Suppressor macrophage (primary cell): ENCODE results near the gene ZFHX3.

ENCODE experiments used
- DNase-seq, 4 experiments: peaks; one replicate each; pipeline ENCODE4 v3.0.0-alpha.2; 2020 to 2022

ZFHX3 gene

GRCh38 chr16:72896485-72897118 lies 151.3 kb downstream of the ZFHX3 start:
- DNase-seq: no peak

- DNase-seq: no peak
These were observed 152.0 kb downstream of the ZFHX3 start for GRCh38 chr16:72895951-72896350.

- DNase-seq: no peak
These were observed 153.4 kb downstream of the ZFHX3 start for GRCh38 chr16:72894293-72895151.

- no peak for DNase-seq
These were observed 156.4 kb downstream of the ZFHX3 start for GRCh38 chr16:72891291-72892227.

GRCh38 chr16:72890587-72890986 lies 157.3 kb downstream of the ZFHX3 start:
- DNase-seq: no peak

- peak in 1 of 4 experiments; percentile 21 for DNase-seq
These were observed 158.0 kb downstream of the ZFHX3 start for GRCh38 chr16:72889616-72890582.

GRCh38 chr16:72887537-72887936 lies 160.4 kb downstream of the ZFHX3 start:
- no peak for DNase-seq

- no peak for DNase-seq
These were observed 161.5 kb downstream of the ZFHX3 start for GRCh38 chr16:72886346-72886974.

- DNase-seq: no peak
These were observed 163.4 kb downstream of the ZFHX3 start for GRCh38 chr16:72884573-72884972.

GRCh38 chr16:72884037-72884436 lies 163.9 kb downstream of the ZFHX3 start:
- no peak for DNase-seq

GRCh38 chr16:72879846-72880245 lies 168.1 kb downstream of the ZFHX3 start:
- no peak for DNase-seq

GRCh38 chr16:72878301-72879269 lies 169.3 kb downstream of the ZFHX3 start:
- peak; percentile 41 to 65 (median 54) for DNase-seq

GRCh38 chr16:72877374-72878028 lies 170.4 kb downstream of the ZFHX3 start:
- DNase-seq: peak; percentile 24 to 72 (median 56)

- DNase-seq: no peak
These were observed 171.0 kb downstream of the ZFHX3 start for GRCh38 chr16:72876981-72877373.

- peak; percentile 86 to 92 (median 90) for DNase-seq
These were observed 171.7 kb downstream of the ZFHX3 start for GRCh38 chr16:72876221-72876620.

GRCh38 chr16:72875291-72876031 lies 172.5 kb downstream of the ZFHX3 start:
- peak; percentile 33 to 47 (median 46) for DNase-seq

GRCh38 chr16:72873853-72874252 lies 174.1 kb downstream of the ZFHX3 start:
- DNase-seq: no peak

GRCh38 chr16:72873044-72873443 lies 174.9 kb downstream of the ZFHX3 start:
- no peak for DNase-seq

GRCh38 chr16:72865835-72866234 lies 182.1 kb downstream of the ZFHX3 start:
- no peak for DNase-seq
